MM.1S (cell line): ENCODE results near the gene UBE2F.

Source experiments
- DNase-seq: peaks from one replicate; pipeline ENCODE4 v3.0.0-alpha.2; 2015
- H2AFZ ChIP-seq: fragments of 300-600 bp; sonication (generic); 2 replicates; pipeline ENCODE4 v1.6.0; 2016; ENCODE audit warnings: antibody characterized with exemption, low read length
- H3F3A ChIP-seq: fragments of 300-600 bp; sonication (generic); 2 replicates; pipeline ENCODE4 v1.6.1; 2016; ENCODE audit warnings: mild to moderate bottlenecking, antibody characterized with exemption, low read length, moderate library complexity, mixed read lengths; ENCODE audit not compliant: insufficient read depth
- H3K27ac ChIP-seq: fragments of 300-600 bp; sonication (generic); 2 replicates; pipeline ENCODE4 v1.5.1; 2016; ENCODE audit warnings: mild to moderate bottlenecking, low read length
- H3K27me3 ChIP-seq: fragments of 300-600 bp; sonication (generic); replicated peaks from 2 replicates; pipeline ENCODE4 v1.6.0; 2016; ENCODE audit warnings: low read length; ENCODE audit not compliant: insufficient read depth
- H3K36me3 ChIP-seq: fragments of 300-600 bp; sonication (generic); replicated peaks from 2 replicates; pipeline ENCODE4 v1.6.1; 2016; ENCODE audit warnings: mild to moderate bottlenecking, low read length, mixed read lengths; ENCODE audit not compliant: insufficient read depth
- H3K4me1 ChIP-seq: fragments of 300-600 bp; sonication (generic); 2 replicates; pipeline ENCODE4 v1.6.1; 2016; ENCODE audit warnings: low read length, mixed read lengths
- H3K4me2 ChIP-seq: fragments of 300-600 bp; sonication (generic); 2 replicates; pipeline ENCODE4 v1.6.0; 2016; ENCODE audit warnings: low read depth, low read length
- H3K4me3 ChIP-seq: fragments of 300-600 bp; sonication (generic); 2 replicates; pipeline ENCODE4 v1.5.1; 2016; ENCODE audit warnings: low read length, mixed read lengths
- H3K79me2 ChIP-seq: fragments of 300-600 bp; sonication (generic); 2 replicates; pipeline ENCODE4 v1.6.1; 2016; ENCODE audit warnings: mixed run types, low read length, mixed read lengths
- H3K9ac ChIP-seq: fragments of 300-600 bp; sonication (generic); 2 replicates; pipeline ENCODE4 v1.6.1; 2016; ENCODE audit warnings: low read length, mixed read lengths
- H3K9me2 ChIP-seq: fragments of 300-600 bp; sonication (generic); replicated peaks from 2 replicates; pipeline ENCODE4 v1.6.1; 2016; ENCODE audit warnings: mild to moderate bottlenecking, low read length, mixed read lengths; ENCODE audit not compliant: insufficient read depth
- H3K9me3 ChIP-seq: fragments of 300-600 bp; sonication (generic); replicated peaks from 2 replicates; pipeline ENCODE4 v1.6.1; 2016; ENCODE audit warnings: mild to moderate bottlenecking, low read length, mixed read lengths; ENCODE audit not compliant: insufficient read depth
- H4K20me1 ChIP-seq: fragments of 300-600 bp; sonication (generic); 2 replicates; pipeline ENCODE4 v1.6.1; 2016; ENCODE audit warnings: mild to moderate bottlenecking, low read length, moderate library complexity, mixed read lengths; ENCODE audit not compliant: insufficient read depth
- CTCF ChIP-seq: fragments of 300-600 bp; sonication (generic); IDR thresholded peaks from 2 replicates; pipeline ENCODE4 v1.5.1; 2016; ENCODE audit warnings: antibody characterized with exemption, low read length, mixed read lengths
- EZH2 ChIP-seq: fragments of 300-600 bp; sonication (generic); optimal IDR thresholded peaks from 2 replicates; pipeline ENCODE3; 2017; ENCODE audit warnings: low read depth, mild to moderate bottlenecking, antibody characterized with exemption, low read length, mixed read lengths
- EZH2phosphoT487 ChIP-seq: fragments of 300-600 bp; sonication (generic); IDR thresholded peaks from 2 replicates; pipeline ENCODE4 v1.6.1; 2018; ENCODE audit warnings: antibody characterized with exemption, low read length

The UBE2F gene

GRCh38 chr2:237972936-237973335, 6.1 kb downstream of the UBE2F start:
- Histone ChIP-seq H3K9me3 (no peaks in the 10 kb centered on the region), H3K36me3 (no peaks in the 10 kb centered on the region), H3K27me3 (no peaks in the 10 kb centered on the region), H3K27ac (no peak overlapping the region), H3K79me2 (peaks cover 76% of the 10 kb centered on the region), H3F3A (peaks cover 10% of the 10 kb centered on the region), H4K20me1 (no peaks in the 10 kb centered on the region), H3K4me3 (no peak overlapping the region), H3K4me2 (no peak overlapping the region), H3K9ac (no peak overlapping the region), H3K4me1 (peaks cover 17% of the 10 kb centered on the region), H3K9me2 (no peaks in the 10 kb centered on the region), H2AFZ (no peak overlapping the region)
- no peak for TF ChIP-seq CTCF
- no peak for TF ChIP-seq EZH2phosphoT487
- TF ChIP-seq EZH2 = no peak
- DNase-seq = no peak

- no peaks in the 10 kb centered on the region for H3K9me2 ChIP-seq
- H3K36me3 ChIP-seq = no peaks in the 10 kb centered on the region
- no peak overlapping the region for H3K27ac ChIP-seq
- H3F3A ChIP-seq = no peaks in the 10 kb centered on the region
- TF ChIP-seq EZH2phosphoT487 = no peak
- no peaks in the 10 kb centered on the region for H3K27me3 ChIP-seq
- H3K4me3 ChIP-seq = no peak overlapping the region
- DNase-seq = no peak
- no peaks in the 10 kb centered on the region for H4K20me1 ChIP-seq
- H3K9me3 ChIP-seq = no peaks in the 10 kb centered on the region
- no peak overlapping the region for H3K4me2 ChIP-seq
- H3K4me1 ChIP-seq = no peaks in the 10 kb centered on the region
- no peak overlapping the region for H2AFZ ChIP-seq
- H3K79me2 ChIP-seq = peaks cover 70% of the 10 kb centered on the region
- H3K9ac ChIP-seq = no peak overlapping the region
Measured at GRCh38 chr2:237977380-237977779, 10.6 kb downstream of the UBE2F start.

- Histone ChIP-seq H2AFZ (no peak overlapping the region), H3K9me2 (no peaks in the 10 kb centered on the region), H3K4me1 (no peaks in the 10 kb centered on the region), H3K27me3 (no peaks in the 10 kb centered on the region), H3K79me2 (peaks cover 64% of the 10 kb centered on the region), H3K4me3 (no peak overlapping the region), H3K27ac (no peak overlapping the region), H3K9me3 (no peaks in the 10 kb centered on the region), H3K36me3 (no peaks in the 10 kb centered on the region), H3K9ac (no peak overlapping the region), H4K20me1 (no peaks in the 10 kb centered on the region), H3F3A (no peaks in the 10 kb centered on the region), H3K4me2 (no peak overlapping the region)
- DNase-seq = no peak
- no peak for TF ChIP-seq EZH2
- TF ChIP-seq EZH2phosphoT487 = no peak
- TF ChIP-seq CTCF = no peak
Measured at GRCh38 chr2:237978058-237978712, 11.4 kb downstream of the UBE2F start.

GRCh38 chr2:237979331-237979730, 12.5 kb downstream of the UBE2F start:
- no peaks in the 10 kb centered on the region for H3K36me3 ChIP-seq
- H3K79me2 ChIP-seq = peaks cover 65% of the 10 kb centered on the region
- DNase-seq = no peak
- no peak for TF ChIP-seq EZH2
- no peak for TF ChIP-seq CTCF
- TF ChIP-seq EZH2phosphoT487 = no peak
- no peak overlapping the region for H2AFZ ChIP-seq
- H3K9ac ChIP-seq = no peak overlapping the region
- H3K4me3 ChIP-seq = no peak overlapping the region
- H3K27me3 ChIP-seq = no peaks in the 10 kb centered on the region
- H4K20me1 ChIP-seq = no peaks in the 10 kb centered on the region
- no peaks in the 10 kb centered on the region for H3F3A ChIP-seq
- H3K27ac ChIP-seq = no peak overlapping the region
- no peaks in the 10 kb centered on the region for H3K4me1 ChIP-seq
- no peaks in the 10 kb centered on the region for H3K9me3 ChIP-seq
- H3K9me2 ChIP-seq = no peaks in the 10 kb centered on the region
- H3K4me2 ChIP-seq = no peak overlapping the region
